NCI-H524 (cell line): Measurements from ENCODE around the gene LRRC27.
A peak's percentile ranks its signal among the peaks of the same experiment; 100 is the strongest.

Experiments
- DNase-seq, 2 experiments: peaks; one replicate each; lab custom pipeline; 2025; lab: John Stamatoyannopoulos, UW

Gene LRRC27

DNA sequence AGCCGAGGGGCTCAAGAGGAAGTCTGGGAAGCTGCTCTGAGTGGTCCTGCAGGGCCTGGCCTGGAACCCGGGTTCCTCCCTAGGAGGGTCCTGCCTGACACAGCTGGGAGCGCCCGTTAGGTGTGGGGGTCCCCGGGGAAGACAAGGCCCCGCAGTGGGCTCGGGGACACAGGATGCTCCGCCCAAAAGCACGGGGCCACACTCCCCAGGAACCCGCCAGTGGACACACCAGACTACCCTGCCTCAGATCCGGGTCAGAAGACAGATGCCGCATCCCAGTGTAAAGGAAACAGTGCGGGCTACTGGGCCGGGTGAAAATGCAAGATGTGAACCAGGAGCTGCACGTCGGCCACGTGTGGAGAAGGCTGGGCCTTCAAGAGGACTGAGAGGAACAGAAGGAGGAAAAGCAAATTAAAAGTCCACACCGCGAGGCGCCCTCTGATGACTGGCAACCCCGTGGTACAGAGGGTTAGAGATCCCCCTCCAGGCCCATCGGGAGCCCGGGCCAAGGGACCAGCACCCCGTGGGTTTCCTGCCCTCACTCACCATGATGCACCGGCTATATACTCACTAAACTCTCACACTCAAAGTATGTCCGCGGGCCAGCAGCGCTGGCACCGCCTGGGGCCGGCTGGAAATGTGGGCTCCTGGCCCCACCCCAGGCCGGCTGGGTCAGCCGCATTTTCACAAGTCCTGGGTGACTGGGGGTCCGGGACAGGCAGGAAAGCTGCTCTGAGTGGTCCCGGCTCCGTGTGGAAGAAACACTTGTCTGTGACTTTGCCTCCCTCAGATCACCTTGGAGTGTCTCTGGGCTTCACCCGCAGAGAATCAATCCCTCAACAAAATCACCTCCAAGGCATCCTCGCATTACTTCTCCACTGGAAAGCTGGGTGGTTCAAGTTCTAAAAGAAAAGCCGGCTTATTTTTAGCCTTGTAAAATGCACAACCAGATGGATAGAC lies 30.3 kb upstream of the LRRC27 start:
- no peak for DNase-seq

DNA sequence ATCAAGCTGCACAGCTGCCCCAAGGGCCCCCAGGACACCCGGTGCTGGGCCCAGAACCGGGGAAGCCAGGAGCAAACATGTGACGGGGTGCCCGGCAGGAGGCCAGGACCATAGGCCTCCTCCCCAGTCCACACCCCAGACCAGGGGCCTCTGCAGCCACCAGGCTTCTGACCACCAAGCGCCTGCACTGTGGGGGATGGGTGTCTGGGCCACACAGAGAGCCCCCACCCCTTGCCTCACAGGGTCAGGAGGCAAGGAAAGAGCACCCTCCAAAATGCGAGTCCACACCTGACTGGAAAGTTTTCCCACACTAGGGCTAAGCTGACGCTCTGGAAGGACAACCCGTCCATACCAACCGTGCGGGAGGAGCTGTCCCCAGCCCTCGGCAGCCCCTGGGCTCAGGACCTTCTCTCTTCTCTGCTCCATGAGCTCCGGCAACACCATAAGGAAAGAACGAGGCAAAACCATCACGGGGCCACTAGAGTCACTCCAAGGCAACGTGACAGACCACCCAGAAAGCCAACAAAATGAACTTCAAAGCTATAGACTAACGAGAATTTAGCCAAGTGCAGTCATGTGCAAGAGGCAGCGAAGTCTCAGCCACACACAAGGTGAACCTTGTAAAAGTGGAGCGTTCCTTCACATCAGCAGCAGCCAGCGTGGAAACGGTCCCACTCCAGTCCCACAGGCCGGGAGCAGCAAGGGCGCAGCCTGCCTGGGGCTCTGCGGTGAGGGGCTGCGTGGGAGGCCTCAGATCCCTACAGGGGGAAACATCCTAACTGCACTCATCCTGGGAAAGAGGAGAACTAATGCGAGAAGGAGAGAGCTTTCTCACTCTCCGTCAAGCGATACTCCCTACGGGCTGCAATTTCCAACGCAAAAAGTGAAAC lies 29.3 kb upstream of the LRRC27 start:
- no peak for DNase-seq

DNA sequence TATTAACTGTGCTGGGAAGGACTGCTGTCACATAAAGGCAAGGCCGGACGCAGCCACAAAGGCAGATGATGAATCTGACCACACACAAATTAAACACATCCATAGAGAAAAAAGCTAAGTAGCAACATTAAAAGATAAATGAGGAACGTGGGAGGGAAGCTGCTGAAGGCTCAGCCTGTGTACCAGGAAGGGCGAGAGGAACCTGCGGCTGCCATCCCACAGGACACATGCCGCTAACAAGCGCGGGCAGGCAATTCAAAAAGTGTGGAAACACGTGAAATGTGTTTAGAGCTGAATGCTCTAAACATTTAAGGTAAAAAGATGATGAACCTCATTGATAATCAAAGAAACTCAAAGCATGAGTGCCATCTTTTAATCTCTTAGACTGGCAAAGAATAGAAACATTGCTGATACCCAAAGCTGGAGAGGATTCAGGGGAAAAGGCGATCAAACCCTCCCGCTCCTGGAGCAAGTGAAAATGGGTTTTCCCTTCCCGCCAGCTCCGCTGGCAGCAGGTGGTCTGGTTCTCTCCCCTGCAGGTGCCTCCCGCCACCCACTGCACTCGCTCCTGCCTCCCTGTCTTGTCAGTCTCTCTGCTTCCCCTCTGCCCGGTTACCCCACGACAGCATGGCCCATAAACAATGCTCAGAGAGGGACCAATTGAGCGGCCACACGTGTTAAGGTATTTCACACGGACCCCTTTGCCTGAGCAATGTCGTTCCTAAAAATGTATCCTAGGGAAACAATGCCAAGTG lies 28.5 kb upstream of the LRRC27 start:
- DNase-seq: no peak

DNA sequence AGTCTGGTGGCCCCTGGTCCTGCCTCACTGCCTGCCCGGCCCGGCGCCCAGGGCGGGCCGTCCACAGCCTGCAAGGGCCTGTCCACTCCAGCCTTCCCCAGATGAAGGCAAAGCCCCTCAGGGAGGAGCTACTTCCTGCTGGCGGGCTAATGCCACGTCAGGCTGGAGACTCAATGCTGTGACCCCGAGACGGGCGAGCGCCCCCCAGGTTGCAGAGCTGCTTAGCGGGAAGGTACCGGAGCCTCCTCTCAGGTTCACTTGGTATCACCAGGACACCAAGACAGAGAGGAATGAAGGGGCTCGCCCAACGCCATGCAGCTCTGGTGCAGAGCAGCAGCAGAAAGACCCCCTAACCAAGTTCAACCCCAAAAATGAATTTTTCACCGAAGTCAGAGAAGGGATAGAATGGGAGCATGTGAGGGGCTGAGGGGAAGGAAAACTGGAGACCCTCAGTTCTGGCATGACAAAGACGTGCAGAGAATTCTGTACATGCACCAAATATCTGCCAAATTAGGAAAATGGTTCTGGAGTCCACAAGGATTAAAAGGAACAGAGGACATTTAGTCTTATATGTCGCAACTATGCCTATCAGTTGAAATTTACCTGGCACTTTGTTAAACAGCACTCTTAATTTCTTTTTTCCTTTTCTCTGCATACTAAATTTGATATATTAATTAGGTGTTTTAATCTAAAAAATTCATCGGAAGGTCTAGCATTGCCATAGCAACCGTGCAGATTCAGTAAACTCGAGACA lies 27.1 kb upstream of the LRRC27 start:
- DNase-seq: no peak

DNA sequence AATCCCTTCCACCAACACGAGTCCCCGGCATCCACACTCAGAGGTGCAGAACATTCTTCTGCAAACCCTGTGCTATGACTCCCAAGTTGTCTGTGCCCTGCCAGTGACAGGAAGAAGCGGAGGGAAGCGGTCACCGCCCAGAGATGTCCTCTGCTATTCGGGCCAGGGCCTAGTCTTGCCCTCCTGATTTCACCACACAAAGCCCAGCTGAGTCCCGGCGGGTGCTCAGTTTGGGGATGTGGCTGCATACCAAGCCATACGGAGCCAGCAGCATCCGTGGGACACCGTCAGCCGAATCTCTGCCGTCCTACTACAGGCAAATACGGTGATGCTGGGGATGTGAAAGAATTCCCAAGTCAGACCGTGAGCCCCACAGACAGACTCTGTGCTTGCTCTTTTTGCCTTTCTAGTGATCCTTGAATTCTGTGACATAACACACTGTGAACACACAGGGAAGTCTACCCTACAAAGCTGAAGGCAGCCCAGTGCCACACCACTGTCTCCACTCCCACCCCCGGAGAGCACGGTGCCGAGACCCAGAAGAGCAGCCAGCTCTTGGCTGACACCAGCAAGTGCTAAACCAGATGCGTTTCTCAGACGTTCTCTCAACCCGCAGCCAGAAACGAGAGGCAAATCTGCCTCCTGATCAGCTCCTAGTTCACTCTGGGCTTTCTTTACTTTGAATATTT lies 26.2 kb upstream of the LRRC27 start:
- DNase-seq: no peak

DNA sequence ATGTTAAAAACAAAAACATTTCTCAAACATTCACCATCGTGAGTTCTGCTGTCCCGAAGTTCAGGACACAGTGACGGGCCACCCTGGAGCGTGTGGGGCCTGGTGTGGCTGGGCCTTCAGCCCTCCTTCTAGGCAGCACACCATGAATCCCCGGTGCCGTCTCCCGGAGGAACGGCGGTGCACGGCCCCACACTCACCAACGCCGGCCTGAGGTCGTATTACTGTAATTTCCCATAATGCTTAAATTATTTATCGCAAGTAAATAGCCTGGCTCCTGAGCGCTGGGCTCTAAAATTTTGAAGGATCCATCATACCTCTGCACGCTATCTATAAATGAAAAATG lies 25.7 kb upstream of the LRRC27 start:
- DNase-seq: no peak

DNA sequence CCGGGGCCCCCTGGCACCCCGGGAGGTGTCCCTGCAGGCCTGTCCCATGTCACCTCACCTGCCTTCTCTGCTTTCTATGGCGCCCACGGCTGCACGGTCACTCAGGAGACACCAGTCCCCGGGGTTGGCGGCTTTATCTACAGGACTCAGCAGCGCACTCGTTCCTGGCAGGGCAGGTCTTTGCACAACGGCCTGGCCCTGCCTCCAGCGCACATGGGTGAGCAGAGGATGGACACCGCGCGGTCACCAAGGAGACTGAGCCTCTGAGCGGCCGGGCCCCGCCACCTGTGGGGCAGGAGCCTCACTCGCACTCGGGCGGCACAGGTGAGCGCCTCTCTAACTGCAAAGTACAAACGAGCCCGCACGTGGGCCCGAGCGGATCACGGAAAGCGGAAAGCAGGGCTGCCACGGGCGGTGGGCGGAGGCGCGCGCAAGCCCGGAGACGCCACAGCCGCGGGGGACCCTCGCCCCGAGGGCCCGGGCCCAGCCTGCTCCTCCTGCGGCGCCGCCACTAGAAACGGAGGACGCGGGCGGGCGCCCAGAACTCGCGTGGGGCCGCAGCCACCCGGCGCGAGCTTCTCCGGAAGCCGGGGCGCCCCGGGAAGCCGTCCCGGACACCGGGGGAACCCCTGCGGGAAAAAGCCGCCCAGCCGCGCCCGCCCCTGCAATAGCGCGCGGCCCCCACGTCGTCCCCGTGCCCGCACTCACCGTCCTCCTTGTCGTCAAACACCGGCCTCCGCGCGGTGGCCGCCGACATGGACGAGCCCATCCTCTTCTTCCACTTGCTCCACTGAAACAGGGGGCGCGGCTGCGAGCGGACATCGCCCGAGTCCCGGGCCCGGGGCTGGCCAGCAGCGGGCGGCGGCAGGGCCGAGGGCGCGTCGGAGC lies 24.9 kb upstream of the LRRC27 start:
- DNase-seq: peak in 1 of 2 experiments; percentile 7

DNA sequence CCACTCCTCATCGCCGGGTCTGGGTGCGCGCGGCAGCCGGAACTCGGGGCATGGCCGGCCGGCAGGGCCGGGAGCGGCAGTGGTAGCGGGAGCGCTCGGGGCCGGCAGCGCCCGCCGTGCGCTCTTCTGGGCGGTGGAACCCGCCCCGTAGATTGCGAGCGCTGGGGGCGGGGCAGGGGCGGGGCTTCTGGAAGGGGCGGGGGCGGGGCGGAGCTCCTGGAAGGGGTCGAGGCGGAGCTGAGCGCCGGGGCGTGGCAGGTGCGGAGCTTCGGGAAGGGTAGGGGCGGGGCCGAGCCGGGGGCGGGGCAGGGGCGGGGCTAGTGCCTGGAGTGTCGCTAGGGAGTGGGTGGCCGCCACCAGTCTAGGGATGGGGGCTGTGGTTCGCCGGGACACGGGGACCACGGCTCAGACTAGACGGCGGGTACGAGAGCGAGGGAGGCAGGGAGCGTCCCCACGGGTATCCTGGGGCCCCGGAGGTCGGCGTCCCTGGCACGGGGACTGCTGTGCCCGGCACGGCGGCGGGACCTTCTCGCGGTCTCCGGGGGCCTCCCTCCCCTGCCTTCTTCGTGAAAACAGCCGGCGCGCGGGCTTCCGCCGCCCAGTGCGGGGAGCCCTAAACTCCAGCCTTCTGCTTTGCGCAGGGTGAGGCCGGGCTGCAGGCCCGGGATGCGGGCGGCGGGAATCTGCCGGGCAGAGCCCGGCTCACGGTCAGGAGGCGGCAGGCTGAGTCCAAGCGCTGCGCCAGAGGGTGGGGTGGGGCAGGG lies 24.0 kb upstream of the LRRC27 start, which contains the start of gene STK32C:
Gene STK32C, minus strand, starts transcription at position 128 of the 764 bp plus-strand sequence. Its CDS starts 117 bp downstream, at position 11.
- peak; percentile 33 to 52 for DNase-seq

DNA sequence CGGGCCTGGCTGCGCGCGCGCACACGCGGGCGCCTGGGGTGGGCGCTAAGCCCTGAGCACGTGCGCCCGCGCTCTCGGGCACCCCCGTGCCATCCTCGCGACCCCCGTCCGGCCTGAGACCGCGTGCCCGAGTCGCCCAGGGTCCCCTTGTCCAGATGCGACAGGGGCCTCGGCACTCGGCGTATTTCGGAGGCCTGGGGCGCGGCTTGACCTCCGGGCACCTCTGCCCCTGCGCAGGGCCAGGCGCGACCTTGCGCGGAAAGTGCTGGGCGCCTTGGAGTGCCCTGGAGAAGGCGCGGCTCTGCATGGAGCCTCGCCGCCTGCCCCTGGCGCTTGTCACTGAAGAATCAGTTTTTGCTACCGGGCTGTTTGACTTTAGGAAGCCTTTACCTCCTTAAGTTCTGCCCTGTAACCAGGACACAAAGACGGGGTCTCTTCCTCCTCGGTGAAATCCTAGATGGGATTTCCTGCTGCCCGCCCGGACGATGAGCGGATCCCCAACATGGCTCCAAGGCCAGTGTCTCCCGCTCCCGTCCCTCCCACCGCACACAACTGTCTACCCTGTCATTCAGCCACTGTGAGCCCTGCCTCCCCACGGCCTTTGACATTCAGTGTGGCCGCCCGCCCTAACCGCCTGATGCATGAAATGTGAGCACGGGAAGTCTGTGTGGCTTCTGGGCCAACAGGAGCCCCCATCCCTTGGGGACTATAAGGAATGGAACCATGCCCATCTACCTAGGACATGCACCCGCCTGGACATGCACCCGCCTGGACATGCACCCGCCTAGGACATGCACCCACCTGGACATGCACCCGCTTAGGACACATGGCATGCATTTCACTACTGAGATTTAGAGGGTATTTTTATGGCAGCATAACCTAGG lies 23.2 kb upstream of the LRRC27 start:
- no peak for DNase-seq

DNA sequence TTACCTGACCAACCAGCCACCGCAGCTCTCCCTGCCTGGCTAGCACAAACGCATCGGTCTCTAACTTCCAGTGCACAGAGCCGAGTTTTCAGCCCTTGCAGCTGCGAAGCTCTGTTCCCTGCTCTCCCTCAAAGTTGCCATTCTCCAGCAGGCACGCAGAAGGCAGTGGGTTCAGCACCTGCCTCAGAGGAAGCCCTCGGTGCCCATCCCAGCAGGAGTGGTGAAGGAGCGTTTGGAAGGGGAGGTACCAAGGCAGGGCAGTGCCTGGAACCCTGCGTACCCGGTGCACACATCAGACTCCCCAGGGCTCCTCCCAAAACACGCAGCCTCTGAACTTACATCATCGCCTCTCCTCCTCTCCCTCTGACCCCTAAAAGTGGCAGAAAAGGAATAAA lies 22.5 kb upstream of the LRRC27 start:
- no peak for DNase-seq

DNA sequence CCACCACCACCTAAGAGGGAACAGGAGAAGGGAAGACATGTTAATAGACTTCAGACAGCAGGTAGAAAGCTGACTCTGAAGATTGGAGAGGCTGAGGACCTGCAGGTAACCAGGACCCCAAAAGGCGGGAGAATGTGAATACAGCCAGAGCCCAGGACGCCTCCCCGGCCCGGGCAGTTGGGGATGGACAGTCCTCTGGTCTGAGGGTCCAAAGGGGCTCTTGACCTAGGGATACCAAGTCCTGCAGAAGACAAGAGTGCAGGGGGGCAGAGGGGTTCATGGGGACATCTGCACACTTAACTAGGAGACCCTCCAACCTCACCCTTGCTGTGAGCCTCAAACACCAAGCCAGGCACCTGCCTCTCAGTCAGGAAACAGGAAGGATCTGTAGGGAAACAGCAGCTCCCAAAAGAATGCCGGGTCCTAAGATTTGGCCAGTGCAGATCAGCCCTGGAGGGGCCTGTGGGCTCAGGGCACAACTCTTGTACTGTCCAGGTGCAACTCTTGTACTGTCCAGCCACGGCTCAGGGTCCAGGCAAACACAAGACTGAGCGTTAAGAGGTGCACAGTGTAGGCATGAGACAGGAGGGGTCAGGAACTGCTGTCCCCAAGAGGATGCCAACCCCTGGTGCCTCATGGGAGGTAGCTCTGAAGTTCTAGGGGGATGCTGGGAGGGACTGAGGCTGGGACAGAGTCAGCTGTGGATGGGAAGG lies 22.0 kb upstream of the LRRC27 start:
- DNase-seq: no peak

DNA sequence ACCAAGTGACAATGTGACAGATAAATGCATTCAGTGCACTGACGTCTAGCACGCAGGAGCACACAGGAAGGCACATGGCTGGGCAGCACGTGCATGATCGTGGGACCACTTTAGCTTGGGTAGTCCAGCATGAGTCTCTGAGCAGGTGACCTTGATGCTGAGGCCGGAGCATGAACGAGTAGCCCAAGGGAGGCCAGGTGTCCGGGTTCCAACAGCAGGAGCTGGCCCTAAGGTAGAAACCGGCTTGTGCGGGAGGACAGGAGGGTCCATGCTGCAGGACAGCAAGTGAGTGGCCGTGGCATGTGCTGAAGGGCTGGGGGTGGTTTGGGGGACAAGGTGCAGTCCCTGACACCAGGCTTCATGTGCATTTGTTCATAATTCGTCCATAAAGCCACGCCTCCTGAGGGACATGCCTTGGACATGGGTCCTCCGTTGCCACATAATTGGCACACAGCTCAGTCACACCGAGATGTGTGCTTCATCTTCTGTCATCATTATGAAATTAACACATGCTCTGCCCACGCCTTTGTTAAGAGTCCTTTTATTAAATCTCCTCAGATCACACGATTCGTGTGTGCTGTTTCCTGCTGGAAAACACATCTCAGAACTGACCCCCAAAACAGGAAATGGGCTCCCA lies 21.2 kb upstream of the LRRC27 start:
- DNase-seq: no peak

DNA sequence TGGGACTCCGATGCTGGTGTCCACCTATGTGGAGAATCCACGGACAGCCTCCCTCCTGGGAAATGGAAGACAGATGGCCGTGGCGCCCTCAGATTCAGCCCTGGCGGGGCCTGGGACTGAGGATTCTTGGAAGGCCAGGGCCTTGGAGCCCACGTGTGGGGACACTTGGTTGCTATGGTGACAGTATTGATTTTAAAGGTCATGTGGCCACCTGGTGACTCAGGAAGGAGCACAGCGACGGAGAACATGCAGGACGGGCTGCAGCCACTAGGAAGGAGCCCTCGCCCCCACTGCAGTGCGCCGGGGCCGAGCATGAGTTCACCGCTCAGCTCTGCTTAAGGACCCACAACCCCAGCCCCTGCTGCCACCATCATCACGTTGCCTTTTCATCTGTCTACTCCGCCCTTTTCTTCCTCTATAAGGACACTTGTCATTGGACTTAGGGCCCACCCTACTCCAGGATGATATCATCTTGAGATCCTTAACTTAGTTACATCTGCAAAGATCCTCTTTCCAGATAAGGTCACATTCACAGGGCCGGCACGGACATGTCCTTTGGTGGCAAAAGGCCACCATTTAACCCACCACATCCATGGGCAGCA lies 20.6 kb upstream of the LRRC27 start:
- peak; percentile 3 to 69 for DNase-seq

DNA sequence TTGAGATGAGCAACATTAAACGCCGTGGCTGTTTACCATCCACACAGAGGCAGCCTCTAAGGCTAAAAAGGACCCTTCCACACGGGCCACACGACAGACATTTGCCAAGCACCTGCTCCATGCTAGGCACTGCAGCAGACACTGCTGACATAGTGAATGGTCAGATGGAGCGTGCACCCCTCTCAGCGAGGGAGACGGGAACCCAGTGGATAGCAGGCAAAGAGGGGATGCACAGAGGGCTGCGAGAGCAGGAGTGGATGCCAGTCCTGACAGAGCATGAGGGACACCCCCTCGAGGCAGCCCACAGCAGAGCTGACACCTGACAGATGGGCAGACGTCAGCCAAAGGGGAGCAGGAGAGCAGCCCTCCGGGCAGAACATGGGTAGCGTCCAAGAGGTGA lies 18.7 kb upstream of the LRRC27 start:
- no peak for DNase-seq

DNA sequence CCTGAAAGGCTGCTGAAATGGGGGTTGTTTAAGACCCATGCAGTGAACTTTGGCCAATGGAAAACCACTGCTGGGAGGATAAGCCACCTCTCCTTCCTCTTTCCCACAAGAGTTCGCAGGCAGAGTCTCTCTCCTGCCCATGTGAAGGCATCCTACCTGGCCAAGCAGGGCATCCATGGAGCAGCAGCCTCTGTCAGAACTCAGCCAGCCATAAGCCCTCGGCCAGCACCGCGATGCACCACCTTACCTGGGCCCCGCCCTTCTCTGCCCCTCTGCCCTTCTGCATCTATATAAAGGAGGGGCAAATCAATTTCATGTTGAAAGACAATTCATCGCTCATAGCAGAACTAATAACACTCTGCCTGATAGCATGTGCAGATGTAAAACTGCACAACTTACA lies 18.1 kb upstream of the LRRC27 start:
- no peak for DNase-seq

DNA sequence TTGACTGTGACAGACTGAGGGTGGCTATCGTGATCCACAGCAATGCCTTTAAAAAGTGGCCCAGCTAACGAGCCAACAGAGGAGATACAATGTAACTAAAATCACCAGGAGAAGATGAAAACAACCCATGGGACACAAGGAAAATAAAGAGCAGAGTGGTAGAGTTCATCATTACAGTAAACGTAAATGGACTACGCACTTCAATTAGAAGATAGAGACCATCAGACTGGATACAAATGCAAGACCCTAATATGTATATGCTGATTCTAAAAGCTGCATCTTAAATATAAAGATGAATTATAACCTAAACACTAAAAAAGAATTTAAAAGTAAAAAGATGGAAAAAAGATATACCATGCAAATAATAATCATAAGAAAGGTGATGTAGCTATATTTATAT lies 17.7 kb upstream of the LRRC27 start:
- no peak for DNase-seq
